Endometrial microvascular endothelial cells (primary cell): ENCODE results near the gene IL1RAPL2. TPM values are rescaled to one million over a fixed set of nuclear protein-coding genes. Genes with fewer than 3 reads are reported as not detected.
"Not testable (repeated sequence)": the region's sequence is repeated elsewhere in the genome, so short reads cannot be mapped to it uniquely, and the experiment has no call there.

Source experiments
- in situ Hi-C: cut with HindIII; loops from 2 replicates; pipeline ENCODE4 v1.10.0; 2017; ENCODE audit warnings: low sequenced_read_pairs, low pct_unique_long_range_greater_than_20kb; ENCODE audit errors: inconsistent ontology term
- total RNA-seq: library from RNA; depleted of rRNA; stranded (reverse); fragments of >200 nt; gene quantifications from one replicate; pipeline ENCODE4 v1.2.3, GENCODE V29; 2015; ENCODE audit errors: inconsistent ontology term

The IL1RAPL2 gene
- not detected for total RNA-seq

DNA sequence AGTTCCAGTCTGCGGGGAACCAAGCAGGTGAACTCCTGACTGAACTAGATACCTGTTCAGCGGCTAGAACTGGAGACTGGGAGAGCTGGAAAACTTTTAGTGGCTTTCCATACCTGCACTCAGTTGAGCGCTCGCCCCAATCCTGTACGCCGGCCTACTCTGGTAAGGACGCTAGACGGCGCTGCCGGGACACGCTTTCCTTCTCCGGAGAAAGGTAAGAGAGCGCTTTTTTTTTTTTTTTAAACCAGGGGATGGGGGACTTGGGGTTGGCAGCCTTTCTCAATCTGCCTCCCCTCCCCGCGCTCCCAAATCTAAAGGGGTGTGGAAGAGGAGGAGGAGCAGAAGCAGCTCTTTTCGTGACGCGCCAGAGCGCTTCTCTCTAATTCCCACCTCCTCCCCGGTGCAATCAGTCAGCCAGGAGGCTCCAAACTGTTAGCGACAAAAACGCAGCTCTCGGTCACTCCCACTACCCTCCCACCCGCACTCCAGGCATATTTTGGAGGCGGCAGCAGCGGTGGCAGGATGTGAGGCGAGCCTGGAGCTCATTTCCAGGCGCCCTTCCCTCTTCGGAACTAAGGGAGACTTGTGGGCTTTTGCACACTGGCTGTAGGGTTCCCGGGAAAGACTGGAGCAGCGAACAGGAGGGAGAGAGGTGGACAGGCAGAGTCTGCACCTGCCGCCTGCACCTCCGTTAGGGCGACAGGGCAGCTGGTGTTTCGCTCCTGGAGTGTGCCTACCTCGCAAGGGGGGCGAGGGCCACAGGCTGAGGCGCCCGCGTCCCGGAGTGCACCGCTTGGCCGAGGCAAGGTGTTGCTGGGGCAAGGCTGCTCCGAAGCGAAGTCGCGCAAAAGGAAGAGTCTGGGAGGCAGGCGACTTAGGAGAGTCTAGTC is at the start of gene IL1RAPL2:
Gene IL1RAPL2, plus strand, starts transcription at position 409 of the 890 bp plus-strand sequence.
- in situ Hi-C loops: no loop called here

DNA sequence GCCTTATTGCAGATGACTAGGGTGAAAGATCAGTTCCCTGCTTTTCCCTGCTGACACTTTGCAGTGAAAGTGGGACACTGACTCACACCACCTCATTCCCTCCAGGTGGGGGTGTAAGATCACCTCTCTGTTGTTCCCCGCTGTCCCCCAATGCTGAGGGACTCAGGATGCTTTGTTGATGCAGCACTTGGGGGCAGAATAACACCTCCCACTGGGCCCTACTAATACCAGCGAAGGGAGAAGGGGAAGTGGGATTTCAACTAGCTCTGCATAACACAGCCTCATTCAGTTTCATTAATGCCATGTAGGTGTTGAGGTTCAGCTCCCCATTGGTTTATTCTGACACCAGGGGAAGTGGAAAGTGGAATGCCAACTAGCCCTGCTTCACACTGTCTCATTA is 43.6 kb upstream of the IL1RAPL2 start:
- in situ Hi-C loops: no loop called here

DNA sequence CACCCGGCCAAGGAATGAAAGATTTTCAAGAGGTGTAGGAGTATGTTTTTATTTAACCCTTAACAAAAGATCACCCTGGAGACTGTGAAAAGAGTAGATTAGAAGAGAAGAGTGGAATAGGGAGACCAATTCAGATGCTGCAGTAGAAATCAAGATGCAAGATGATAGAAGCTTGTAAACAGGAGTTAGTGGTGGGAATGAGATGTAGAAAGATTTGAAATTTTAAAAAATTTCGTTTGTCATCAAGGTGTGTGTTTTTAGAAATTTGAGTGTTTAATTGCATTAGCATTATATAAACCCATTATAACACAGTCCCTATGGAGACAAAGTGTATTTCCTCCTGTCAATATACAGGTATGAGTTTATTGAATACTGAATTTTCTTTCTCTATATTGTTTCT is 42.1 kb upstream of the IL1RAPL2 start:
- in situ Hi-C loops: no loop called here

DNA sequence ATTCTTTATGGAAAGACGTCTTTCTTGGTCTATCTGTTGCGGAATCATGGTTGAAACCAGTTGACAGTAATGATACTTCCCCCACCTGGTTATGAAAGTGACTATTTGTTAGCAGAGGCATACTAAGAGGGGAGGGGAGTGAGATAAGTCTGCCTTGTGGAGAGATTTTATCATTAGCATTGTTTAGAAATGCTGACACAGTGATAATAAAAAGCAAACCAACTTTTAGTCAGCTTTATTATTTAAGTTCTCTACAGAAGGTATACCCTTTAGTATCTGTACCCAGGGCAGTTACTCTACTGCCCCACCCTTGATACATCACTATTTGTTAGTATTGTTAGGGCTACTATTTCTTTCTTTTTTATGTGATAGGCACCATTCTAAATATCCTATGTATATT is 26.9 kb upstream of the IL1RAPL2 start:
- in situ Hi-C loops: no loop called here

DNA sequence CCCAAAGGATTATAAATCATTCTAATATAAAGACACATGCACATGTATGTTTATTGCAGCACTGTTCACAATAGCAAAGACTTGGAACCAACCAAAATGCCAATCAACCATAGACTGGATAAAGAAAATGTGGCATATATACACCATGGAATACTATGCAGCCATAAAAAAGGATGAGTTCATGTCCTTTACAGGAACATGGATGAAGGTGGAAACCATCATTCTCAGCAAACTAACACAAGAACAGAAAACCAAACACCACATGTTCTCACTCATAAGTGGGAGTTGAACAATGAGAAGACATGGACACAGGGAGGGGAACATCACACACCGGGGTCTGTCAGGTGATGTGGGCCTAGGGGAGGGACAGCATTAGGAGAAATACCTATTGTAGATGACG is 23.6 kb upstream of the IL1RAPL2 start:
- in situ Hi-C loops: not testable (repeated sequence)

DNA sequence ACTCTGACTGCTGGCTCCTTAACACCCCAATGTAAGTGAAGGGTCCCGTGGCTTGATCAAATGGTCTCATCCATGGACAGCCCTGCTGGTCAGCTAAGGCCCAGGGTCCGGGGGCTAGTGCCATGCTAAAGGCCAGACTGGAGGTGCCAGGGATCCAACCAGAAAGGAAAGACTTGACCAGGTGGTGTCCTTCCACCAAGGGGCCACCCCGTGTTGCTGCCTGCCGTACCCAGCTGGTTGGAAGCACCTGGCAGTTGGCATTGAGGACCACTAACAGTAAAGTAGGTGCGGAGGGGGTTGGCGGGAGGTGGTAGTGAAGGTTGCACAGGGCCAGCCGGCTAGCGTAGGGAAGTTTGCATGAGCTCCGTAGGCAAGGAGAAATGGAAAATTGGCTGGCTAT is 1.7 kb upstream of the IL1RAPL2 start:
- in situ Hi-C loops: no loop called here

DNA sequence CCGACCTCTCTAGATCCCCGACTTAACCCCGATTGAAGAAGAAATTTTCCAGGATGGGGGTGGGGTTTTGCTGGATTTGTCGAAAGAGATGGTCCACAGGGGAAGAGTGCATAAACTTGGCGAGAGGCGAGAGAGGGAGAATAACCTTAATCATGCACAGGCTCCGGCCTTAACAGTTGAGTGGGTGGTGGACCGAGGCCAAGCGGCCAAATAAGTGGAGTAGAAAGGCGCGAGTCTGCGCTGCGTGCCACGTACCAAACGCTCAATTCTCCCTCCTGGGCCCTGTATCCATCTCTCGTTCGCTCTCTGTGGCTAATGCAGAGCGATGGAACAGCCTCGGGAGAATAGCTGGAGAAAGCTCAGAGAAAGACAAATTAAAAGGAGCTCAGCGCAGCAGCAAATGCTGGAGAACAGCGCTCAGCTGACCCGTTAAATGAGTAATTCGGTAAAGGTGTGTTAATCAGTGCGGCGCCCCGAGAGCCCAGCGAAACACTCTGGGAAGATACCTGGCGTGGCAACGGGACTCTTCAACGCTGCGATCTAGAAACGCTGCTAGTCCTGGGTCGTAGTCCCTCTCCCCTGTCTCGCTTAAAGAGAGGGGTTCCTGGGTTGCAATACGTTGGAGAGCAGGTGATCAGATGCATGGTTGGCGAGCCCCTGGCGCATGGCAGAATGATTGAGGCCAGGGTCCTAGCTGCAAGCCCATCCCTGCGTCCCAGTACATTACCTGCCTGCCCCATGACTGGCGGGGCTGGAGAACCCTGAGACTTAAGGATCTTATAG is 887 bp upstream of the IL1RAPL2 start:
- in situ Hi-C loops: no loop called here

DNA sequence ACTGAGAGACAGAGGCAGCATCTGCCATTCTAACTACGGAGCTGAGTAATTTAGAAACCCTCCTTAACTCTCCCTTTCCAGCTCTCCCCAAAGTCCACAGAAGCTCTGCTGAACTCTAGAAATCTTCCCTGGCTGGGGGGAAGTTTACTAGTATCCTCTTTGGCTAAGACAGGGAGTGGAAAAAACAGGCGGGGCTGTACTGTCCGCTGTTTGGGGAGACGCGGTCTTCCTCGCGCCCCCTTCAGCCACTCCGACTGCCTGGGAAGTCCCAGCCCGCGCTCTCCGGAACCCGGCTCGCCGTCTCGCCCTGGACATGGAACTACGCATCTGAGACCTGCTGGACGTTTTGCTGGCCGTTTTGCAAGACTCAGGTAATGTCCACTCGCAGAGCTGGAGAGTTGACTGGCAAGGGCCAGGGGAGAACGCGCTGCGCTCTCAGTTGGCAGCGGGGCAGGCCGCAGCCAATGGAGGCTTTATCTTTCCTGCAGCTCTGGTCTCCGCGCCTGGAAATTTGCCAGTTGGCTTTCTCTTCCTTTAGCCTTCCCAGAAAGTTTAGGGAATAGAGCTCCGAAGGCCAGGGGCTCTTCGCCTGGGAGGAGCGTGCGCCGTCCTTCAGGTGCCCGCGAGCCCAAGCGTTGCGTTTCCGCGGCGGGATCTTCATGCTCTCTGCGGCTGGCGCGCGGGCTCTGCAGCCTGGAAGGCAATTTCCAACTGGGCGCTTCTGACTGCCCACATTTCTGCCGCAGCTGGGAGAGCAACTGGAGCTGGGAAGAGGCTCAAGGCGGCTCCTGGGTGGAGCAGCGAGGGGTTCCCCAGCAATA is 892 bp downstream of the IL1RAPL2 start:
- in situ Hi-C loops: no loop called here

DNA sequence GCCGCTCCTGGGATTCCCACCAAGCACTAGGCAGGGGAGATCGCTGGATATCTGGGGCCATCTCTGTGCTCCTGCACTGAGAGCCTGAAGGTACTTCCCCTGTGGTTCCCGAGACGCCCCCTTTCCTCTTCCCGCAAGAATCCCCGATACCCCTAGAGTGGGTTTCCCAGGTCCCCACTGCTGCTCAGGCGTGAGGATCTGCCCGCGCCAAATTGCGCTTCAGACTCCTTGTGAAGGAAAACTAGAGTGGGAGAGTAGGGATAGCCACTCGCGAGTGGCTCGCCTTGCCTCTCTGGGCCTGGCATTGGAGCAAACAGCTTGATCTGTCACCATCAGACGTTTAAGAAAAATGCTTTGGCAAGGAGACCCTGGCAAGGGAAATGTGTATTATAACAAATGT is 1.5 kb downstream of the IL1RAPL2 start:
- in situ Hi-C loops: no loop called here

DNA sequence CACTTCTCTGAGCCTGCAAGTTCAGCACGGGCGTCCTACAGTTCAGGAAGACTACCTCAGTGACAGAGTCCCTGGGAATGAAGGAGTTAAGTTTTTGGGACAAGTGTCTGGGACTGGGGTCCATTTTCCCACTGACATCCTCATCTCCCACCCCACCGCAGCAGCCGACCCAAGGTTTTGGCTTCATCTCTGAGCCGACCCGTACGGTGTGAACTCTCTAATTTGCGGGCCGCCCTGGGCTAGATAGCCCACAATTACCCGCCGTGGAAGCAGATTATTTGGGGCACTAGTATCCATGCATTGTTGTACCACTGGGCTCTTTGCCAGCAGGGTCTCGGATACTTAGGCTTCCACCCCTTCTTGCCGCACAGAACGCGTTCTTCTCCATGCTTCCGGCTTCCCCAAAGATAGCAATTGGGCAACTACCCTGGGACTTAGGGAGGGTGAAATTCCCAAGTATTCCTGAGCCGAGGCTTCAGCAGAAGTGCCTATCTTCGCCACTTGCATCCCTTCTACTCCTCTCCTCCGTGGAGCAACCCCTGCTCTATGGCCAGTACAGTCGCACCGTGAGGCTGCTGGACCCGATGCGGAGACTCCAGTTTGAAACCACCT is 2.4 kb downstream of the IL1RAPL2 start:
- in situ Hi-C loops: no loop called here

DNA sequence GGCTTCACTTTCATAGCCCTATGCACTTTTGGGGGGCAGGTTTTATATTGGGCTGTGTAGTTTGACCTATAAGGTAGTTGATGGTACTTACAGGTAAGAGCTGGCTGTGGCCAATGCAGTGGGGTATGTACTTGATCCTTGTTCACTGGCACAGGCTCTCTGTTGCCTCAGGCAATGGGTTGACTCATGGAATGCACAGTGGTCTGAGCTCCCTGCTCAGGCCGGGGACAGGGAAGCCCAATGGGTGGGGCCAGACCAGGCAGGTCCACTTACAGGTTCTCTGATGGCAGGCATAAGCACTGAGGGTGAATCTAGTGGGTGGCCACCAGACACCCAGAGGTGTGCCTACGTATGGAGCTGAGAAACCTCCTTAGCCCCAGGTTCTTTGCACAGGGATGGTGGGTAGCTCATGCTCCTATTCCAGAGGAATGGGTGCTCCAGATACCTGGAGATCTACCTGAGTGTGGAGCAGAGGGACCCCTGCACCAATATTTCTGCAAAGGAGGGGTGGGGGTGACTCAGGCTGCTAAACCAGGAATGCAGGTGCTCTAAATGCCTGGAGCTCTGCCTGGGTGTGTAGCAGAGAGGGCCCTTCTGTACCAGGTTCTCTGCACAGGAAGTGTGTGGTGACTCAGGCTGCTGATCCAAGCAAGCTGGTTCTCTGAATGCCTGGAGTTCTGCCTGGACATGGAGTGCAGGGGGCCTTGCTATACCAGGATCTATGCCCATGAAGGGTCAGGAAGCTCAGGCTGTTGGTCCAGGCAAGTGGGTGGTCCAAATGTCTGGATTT is 52.3 kb downstream of the IL1RAPL2 start:
- in situ Hi-C loops: no loop called here

DNA sequence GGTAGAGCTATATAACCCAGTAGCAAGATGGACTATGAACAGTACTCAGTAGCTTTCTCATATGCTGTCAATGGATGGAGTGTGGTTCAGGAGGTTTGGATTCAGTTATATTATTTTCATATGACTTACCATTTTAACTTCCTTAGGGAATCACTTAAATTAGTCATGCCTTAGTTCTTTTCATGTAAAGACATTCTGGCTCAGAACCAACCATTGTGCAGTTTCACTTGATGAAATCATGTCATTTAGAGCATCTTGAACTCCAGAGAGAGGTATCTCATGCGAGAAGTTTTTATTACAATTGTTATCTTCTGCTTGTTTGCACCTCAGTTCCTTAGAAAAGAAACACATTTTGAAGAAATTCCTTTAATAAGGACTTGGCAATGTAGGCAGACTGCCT is 55.8 kb downstream of the IL1RAPL2 start:
- in situ Hi-C loops: no loop called here

DNA sequence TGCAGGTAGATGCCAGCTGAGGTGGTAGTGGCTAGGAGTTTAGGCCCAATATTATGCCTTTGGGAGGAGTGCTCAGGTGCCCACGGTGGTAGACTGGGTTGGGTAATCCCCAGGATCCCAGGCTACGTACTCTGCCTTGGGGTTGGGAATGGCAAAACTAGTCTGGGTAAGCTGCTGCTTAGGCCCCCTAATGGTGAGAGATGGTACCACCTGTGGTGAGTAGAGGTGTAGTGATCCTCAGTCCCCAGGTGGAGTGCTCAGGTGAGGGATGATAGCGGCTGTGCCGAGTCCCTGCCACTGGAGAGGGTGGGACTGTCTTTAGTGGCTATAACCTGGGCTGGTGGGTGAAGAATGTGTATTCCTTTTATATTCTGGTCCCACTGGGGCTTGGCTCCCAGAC is 75.2 kb downstream of the IL1RAPL2 start:
- in situ Hi-C loops: no loop called here

DNA sequence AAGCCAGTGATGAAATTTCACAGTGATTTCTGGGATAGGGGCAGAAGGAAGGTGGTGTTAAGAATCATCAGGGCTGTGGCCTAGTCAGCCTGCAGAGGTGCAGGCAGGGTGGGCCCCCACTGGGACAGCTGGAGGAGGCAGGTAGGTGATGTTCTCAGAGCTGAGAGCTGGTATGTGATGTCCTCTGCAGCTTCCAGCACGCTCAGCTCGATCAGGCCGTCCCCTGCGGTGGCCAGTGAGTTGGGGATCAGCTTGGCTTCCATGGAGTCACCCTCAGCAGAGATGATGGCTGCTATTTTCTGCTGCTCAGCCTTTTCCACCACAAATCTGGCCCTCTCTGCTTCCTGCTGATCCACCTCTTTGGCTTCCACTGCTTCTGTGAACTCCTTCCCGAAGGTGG is 81.1 kb downstream of the IL1RAPL2 start:
- in situ Hi-C loops: no loop called here

DNA sequence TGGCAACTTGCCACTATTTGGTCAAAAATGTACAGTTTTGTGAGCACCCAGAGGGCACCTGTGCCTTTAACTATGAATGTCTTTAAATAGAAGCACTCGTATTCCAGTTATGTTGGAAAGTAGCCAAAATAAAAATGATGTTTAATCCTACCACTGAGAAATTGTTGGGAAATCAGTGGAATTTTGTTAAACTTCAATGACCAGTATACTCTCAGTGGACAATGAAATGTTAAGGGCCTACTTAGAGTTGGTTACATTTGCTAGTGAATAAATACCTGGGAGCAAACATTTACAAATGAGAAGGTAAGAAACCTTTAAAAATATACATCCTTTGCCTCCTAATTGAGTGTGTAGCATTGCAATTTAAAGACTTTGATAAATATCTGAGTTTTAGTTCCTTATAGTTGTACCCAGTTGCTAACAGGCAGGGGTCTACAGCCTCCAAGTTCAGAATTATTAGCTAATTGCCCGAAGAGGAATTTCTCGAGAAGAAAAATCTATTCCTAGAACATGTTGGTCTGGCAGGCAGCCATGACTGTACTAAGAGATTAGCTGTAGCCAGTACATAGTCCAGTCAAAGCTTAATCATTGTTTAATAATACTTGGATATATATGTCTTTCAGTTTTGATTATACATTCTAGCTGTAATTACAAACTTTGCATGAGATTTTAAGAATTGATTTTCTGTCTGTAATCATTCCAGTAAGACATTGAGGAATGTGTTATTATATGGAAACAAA is 93.2 kb downstream of the IL1RAPL2 start:
- in situ Hi-C loops: no loop called here

DNA sequence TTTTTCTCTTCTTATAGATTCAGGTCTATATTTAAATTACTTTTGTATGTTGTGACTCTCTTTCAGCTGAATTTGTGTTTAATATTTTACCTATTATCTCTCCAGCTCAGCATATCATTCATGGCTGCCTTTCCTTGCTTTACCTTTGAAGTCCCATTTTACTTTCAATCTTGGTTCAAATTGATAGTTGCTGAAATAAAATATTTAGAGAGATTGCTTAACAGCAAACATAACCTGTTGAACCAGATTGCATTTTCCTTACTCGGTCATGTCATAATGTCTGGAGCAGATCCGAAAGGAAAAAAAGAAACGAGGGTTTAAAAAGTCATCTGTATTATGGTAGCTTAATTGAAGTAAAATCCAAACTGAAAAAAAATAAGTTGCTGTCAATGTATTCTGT is 94.1 kb downstream of the IL1RAPL2 start:
- in situ Hi-C loops: no loop called here

DNA sequence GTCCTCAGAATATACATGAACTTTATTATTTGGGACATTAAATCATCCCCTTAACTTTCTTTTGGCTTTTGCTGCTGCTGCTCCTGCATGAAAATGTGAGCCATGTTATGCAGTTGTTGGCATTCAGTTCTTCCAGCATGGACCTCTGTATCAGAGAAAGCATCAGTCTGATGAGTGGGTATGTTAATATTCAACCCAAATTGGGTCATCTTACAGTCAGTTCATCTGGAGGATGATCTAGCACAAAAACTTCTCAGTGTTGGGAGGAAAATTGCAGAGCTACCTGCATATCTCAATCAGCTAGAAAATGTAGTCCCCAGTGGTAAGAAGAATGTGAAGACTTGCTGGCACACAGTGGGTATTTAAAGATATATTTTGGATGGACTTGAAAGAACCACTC is 96.7 kb downstream of the IL1RAPL2 start:
- in situ Hi-C loops: no loop called here

DNA sequence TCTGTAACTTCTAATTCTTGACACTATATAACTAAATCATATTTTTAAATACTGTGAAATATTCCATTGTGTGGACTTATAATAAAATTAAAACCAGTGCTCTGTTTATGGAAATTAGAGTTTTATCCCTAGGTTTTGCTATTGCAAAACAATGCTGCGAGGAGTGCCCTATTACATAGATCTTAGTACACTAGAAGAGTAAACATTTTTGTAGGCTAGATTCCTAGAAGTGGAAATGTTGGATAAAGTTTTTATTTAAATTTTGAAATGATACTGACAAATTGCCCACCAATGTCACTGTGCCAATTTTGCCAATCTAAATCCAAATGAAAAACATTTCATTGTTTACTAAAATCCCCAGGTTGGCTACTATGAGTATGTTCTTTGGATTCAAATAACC is 99.7 kb downstream of the IL1RAPL2 start:
- in situ Hi-C loops: no loop called here
